WI38 (cell line): ENCODE measurements around the gene SOCS7.

ENCODE experiments used
- H3K4me3 ChIP-seq: 2 replicates; pipeline ENCODE4 v1.5.1; 2011; ENCODE audit warnings: low read depth, mild to moderate bottlenecking, control low read depth, low read length
- TF ChIP-seq, protein P1 (sequence below): IDR thresholded peaks from 2 replicates; pipeline ENCODE4 v1.5.1; 2012; ENCODE audit warnings: low read depth, mild to moderate bottlenecking, control low read depth, low read length

SOCS7 gene

DNA sequence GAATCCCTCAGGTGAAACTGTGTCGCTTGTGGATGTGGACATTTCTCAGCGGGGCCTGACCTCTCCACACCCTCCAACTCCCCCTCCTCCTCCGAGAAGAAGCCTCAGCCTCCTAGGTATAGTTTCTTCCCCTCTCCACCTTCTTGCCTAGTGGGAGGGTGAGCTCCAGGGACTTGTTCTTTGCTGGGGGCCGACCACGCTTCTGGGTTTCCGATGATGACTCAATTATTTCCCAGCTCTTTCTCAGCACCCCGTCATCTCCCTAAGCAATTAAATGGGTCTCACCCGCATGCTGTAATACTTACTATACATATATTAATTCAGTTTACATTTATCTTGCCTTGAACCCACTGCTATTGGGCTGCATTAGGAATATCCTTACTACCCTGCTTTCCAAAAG is 13.1 kb downstream of the SOCS7 start:
- no peak overlapping the region for H3K4me3 ChIP-seq
- TF ChIP-seq, protein P1, sequence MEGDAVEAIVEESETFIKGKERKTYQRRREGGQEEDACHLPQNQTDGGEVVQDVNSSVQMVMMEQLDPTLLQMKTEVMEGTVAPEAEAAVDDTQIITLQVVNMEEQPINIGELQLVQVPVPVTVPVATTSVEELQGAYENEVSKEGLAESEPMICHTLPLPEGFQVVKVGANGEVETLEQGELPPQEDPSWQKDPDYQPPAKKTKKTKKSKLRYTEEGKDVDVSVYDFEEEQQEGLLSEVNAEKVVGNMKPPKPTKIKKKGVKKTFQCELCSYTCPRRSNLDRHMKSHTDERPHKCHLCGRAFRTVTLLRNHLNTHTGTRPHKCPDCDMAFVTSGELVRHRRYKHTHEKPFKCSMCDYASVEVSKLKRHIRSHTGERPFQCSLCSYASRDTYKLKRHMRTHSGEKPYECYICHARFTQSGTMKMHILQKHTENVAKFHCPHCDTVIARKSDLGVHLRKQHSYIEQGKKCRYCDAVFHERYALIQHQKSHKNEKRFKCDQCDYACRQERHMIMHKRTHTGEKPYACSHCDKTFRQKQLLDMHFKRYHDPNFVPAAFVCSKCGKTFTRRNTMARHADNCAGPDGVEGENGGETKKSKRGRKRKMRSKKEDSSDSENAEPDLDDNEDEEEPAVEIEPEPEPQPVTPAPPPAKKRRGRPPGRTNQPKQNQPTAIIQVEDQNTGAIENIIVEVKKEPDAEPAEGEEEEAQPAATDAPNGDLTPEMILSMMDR = no peak

- TF ChIP-seq, protein P1 = no peak
- H3K4me3 ChIP-seq = no peak overlapping the region
Measured at GRCh38 chr17:38369124-38369886, 17.7 kb downstream of the SOCS7 start.

- TF ChIP-seq, protein P1 = no peak
- no peak overlapping the region for H3K4me3 ChIP-seq
Measured at GRCh38 chr17:38379448-38379847, 27.8 kb downstream of the SOCS7 start.

- TF ChIP-seq, protein P1 = no peak
Measured at GRCh38 chr17:38395090-38395489, 43.4 kb downstream of the SOCS7 start.

GRCh38 chr17:38397227-38397626 is 45.6 kb downstream of the SOCS7 start:
- TF ChIP-seq, protein P1 = no peak
- no peak overlapping the region for H3K4me3 ChIP-seq

More at GRCh38 chr17:38395090-38395489, 43.4 kb downstream of the SOCS7 start:
- H3K4me3 ChIP-seq = no peak overlapping the region

DNA sequence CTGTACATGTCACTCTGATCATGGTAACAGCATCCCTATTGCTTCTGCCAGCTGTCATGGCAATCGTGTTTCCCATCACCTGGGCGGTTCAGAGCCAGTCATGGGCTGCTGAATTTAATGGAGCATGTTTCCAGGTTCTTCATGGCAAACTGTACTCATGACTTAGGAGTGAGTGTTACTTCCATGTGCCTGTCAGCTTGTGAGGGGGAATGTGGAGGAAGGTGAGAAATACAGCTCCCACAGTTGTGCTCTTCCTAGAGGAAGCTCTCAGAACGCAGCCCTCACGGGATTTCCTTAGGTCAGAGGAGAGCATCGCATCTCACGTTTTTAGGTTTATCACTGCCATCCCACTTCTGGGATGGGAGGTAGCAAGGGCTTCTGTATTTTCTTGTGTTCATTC is 48.6 kb downstream of the SOCS7 start:
- no peak overlapping the region for H3K4me3 ChIP-seq
- TF ChIP-seq, protein P1 = no peak

DNA sequence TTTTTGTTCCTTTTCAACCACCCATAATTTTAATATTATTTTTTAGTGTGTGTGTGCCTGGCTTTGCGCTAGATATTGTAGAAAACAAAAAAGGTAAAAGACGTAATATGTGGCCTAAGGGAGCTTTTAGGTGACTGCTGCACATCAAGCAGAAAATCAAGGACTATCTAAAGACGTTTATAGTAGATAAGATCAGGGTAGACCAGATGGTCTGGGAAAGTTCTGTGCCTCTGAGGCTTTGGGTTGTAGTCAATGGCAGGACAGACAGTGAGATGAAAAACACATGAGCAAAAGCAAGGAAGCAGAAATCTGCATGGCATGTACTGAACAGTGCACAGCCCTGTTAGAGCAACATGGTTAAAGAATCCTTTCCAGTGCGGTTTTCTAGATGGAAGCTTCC is 49.8 kb downstream of the SOCS7 start:
- TF ChIP-seq, protein P1 = no peak
- H3K4me3 ChIP-seq = no peak overlapping the region
